LHCN-M2 (cell line): ENCODE results near the gene POLH. TPM values are rescaled to one million over a fixed set of nuclear protein-coding genes. Genes with fewer than 3 reads are reported as not detected.
A peak's percentile ranks its signal among the peaks of the same experiment; 100 is the strongest.
"Not testable (repeated sequence)": the region's sequence is repeated elsewhere in the genome, so short reads cannot be mapped to it uniquely, and the experiment has no call there.

ENCODE experiments used
- DNase-seq: peaks from one replicate; pipeline ENCODE4 v3.0.0-alpha.2; 2012; ENCODE audit warnings: low read depth
- polyA plus RNA-seq: library from polyadenylated mRNA; unstranded; fragments of >200 nt; gene quantifications from one replicate; pipeline ENCODE4 v1.2.1, GENCODE V29; 2012; ENCODE audit warnings: missing spikeins
- total RNA-seq: library from RNA; depleted of rRNA; stranded (reverse); fragments of >200 nt; gene quantifications from 2 replicates; pipeline ENCODE4 v1.2.3, GENCODE V29; 2014; rRNA removed

Gene POLH
- 45.9 and 71.0 TPM in 2 replicates for total RNA-seq
- polyA plus RNA-seq = 24.3 TPM

DNA sequence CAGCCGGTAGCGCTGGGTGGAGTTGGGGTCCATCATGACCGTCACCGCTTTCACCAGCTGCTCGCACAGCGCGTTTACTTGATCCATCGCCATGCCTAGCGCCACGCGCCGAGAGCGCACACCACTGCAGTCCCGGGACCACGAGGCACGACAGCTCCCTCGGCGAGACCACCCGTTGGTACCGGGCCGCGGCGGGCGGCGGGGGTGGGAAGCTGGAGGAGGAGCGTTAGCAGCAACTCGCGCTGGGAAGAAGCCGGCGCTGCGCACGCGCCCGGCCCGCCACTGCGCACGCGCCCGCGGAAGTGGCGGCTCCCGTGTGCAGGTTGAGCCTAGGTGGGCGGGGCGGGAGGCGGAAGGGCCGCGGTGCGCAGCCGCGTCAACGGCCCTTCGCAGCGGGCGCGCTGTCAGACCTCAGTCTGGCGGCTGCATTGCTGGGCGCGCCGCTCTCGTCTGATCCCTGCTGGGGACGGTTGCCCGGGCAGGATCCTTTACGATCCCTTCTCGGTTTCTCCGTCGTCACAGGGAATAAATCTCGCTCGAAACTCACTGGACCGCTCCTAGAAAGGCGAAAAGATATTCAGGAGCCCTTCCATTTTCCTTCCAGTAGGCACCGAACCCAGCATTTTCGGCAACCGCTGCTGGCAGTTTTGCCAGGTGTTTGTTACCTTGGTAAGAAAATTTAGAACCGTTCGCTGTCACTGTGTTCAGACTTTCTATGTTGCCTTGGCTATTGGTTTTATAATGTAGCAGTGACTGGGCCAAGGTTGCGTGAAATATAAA is at the start of gene POLH, which contains the start of gene XPO5:
Gene POLH, plus strand, starts transcription at position 414 of the 780 bp plus-strand sequence. CDS start 6,135 bp downstream, outside the sequence.
Gene XPO5, minus strand, starts transcription at position 267 of the 780 bp plus-strand sequence. Its CDS starts 174 bp downstream, at position 93.
- peak; percentile 88 for DNase-seq

DNA sequence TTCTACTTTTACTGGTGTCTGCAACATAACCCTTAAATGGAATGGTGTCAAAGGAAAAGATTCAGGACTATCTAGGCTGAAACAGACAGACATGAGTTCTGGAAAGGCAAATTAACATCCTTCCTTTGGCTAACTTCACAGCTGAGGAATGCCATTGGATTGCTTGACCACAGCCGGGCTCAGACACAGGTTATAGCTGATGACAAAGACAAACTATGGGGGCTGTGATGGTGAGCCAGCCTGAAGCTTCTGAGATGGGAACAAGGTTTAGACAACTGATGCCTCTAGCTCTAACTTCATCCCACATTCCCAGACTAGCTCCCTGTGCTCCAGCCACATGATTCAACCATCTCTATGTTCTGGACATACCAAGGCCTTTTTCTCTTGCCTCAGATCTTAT is 43.8 kb upstream of the POLH start:
- no peak for DNase-seq

- not testable (repeated sequence) for DNase-seq
These were observed 37.0 kb upstream of the POLH start for GRCh38 chr6:43538986-43539385.

DNA sequence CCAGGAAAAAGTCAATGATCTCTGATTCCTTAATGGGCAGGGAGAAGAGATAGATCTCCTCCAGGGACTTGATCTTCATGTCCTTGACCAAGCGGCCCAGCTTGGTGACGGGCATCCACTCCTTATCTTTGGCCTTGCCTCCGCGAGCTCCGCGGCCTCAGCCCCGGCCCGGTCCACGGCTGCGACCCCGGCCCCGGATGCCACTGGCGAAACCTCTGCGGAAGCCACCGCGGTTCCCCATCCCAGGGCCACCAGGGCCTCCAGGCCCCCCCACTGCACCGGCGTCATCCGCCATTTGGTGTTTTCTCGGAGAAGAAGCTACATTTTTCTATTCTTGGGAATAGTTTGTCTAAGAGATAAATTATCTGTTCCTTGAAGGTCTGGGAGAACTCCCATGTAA is 36.6 kb upstream of the POLH start:
- DNase-seq = not testable (repeated sequence)

DNA sequence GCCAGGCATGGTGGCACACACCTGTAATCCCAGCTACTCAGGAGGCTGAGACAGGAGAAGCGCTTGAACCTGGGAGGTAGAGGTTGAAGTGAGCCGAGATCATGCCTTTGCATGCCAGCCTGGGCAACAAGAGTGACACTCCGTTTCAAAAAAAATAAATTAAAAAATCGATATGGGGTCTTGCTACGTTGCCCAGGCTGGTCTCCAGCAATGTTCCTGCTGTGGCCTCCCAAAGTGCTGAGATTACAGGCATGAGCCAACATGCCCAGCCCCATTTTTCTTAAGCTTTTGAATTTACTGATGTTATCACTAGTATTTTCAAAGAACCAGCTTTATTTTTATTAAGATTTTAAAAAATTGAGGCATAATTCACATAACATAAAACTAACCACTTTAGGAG is 35.5 kb upstream of the POLH start:
- DNase-seq = no peak

DNA sequence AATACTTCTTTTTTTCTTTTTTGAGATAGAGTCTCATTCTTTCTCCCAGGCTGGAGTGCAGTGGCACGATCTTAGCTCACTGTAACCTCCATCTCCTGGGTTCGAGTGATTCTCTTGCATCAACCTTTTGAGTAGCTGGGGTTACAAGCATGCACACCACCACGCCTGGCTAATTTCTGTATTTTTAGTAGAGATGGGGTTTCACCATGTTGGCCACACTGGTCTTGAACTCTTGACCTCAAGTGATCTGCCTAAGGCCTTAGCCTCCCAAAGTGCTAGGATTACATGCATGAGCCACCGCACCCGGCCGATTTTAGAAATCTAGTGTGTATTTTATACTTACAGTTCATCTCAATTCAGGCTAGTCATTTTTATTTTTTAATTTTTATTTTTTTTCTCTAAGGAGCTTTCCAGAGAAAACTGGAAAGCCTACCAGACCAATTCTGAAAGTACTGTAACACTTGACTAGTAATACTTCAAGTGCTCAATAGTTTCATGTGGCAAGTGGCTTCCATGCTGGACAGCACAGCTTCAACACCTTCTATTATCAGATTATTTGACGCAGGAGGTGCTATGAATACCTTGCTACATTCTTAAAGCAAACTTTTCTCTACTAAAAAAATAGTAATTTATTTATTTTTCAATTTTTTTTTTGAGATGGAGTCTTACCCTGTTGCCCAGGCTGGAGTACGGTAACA is 34.1 kb upstream of the POLH start:
- DNase-seq = no peak

DNA sequence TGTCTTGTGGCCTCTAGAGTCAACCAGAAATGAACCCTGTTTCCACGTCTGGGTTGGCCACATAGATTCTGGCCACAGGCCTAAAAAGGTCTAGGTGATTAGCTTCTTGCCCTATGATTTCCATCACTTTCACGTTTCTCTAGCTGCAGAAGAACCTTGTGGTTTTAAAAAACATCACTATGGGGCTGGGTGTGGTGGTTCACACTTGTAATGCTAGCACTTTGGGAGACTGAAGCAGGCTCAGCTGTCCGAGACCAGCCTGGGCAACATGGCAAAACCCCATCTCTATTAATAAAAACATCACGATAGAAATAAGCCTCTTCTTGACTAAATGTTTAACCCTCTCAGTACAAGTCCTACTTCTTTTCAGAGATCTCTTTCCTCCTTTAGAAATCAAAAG is 31.5 kb upstream of the POLH start:
- no peak for DNase-seq

DNA sequence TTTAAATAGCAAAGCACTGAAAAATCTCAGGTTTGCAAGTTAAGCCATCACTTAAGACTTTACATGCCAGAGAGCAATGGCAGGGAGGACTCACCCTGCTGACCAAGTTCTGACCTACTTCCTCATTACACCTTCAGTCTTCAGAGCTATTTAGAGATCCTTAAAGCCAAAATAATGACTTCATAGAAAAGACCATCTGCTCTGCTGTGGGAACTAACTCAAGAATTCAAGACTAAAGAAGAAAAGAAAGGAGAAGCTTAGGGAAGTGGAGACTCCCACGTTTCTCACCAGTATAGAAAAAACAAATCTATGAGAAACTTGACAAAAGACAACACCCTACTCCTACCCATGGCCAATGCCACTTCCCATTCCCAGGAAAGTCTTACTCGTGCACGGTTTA is 28.8 kb upstream of the POLH start:
- no peak for DNase-seq

DNA sequence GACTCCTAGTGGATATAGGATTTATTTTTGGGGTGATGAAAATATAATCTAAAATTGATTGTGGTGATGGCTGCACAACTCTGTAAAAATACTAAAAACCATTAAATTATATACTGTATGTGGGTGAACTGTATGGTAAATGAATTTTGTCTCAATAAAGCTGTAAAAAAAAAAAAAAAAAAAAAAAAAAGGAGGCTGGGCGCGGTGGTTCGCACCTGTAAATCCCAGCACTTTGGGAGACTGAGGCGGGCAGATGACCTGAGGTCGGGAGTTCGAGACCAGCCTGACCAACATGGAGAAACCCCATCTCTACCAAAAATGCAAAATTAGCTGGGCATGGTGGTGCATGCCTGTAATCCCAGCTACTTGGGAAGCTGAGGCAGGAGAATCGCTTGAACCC is 18.4 kb upstream of the POLH start:
- DNase-seq = not testable (repeated sequence)

- DNase-seq = no peak
These were observed 16.7 kb upstream of the POLH start for GRCh38 chr6:43559328-43559727.

DNA sequence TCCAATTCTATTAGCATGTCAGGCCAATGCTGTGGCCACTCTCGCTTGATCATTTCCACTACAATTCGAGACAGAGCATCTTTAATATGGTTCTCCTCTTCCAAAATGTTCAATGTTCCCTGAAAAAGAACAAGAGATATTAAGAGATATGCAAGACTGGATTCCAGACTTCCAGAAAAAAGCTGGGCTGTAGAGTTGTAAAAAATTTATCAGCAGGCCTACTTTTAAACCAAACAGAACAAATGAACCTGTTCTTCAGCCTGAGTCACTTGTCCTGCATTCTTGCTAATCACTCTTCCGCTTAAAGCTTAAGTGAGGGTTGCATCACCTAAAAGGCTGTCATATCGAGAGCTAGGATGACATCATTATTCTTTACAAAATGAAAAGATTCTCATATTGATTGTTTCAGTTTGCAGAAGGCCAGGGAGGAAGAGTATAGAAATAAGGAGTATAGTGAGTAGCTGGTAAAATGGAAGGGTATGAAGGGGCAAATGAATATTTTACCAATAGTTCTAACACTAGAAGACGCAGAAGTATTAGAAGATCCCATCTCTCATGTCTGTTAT is 5.0 kb upstream of the POLH start:
- peak; percentile 14 for DNase-seq

DNA sequence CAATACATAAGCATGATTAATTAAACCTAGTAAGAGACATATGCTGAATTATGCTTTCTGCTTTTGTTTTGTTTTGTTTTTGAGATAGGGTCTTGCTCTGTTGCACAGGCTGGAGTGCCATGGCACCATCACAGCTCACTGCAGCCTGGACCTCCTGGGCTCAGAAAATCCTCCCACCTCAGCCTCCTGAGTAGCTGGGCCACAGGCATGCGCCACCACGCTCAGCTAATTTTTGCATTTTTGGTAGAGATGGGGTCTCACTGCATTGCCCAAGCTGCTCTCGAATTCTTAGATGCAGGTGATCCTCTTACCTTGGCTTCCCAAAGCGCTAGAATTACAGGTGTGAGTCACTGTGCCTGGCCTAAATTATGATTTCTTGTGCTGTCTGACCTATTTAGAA is 4.0 kb upstream of the POLH start:
- DNase-seq = no peak

DNA sequence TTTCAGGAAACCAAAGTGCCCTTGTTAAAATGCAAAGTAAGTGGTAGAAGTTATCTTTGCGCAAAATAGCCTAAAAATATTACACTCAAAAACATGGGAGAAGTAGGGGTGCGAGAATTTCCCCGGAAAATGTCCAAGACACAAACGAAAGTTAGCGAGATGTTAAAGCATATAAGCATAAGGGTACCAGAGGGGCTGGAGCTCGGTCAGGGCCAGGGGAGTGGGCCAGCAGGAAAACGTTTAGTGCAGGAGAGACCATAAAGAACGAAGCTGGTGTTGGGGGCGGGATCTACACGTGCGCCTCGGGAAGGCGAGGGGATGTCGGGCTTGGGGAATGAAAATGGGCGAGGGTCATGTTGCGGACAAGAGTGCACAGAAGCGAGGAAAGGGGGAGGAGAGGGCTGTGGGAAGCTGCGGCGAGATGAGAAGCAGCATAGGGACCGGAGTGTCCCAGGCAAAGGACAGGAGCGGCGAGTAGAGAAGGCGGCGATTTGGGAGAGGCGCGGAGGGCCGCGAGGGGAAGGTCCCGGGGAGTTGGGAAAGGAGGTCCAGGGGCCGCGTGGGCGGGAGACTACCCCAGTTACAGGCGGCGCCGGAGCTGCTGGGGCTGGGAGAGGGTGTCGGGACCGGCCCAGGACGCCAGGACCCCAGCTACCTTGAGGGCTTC is 747 bp upstream of the POLH start:
- DNase-seq = peak; percentile 13

GRCh38 chr6:43578748-43579147 is 2.8 kb downstream of the POLH start:
- DNase-seq = peak; percentile 10

- DNase-seq = peak; percentile 8
These were observed 3.2 kb downstream of the POLH start for GRCh38 chr6:43579171-43579570.

DNA sequence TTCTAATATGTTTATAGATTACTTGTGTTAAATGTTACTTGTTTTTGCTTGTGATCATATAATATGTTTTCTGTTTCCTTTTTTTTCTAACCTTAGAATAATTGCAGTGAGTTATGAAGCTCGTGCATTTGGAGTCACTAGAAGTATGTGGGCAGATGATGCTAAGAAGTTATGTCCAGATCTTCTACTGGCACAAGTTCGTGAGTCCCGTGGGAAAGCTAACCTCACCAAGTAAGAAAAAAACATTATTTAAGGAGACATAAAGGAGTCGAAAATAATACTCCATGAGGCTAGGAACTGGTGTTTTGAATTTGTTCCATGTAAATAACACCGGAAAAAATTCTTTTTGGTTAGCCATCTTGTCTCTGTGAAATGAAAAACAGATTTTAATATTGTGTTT is 6.9 kb downstream of the POLH start:
- peak; percentile 22 for DNase-seq

DNA sequence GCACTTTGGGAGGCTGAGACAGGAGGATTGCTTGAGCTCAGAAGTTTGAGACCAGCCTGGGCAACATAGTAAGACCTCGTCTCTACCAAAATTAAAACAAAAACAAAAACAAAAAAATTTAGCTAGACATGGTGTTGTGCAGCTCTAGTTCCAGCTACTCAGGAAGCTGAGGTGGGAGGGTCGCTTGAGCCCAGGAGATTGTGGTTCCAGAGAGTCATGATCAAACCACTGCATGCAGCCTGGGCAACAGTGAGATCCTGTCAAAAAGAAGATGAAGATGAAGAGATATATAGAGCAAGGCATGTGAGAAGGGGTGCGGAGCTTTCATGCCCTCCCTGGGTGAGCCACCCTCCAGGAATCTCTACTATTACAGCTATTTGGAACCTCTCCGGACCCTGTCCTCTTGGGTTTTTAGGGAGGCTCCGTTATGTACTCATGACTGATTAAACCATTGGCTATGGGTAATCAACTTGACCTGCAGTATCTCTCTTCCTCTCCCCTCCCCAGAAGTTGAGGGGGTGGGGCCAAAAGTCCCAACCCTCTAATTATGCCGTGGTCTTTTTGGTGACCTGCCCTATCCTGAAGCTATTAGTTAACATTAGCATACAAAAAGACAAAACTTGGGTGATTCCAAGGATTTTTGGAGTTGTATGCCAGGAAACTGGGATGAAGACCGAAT is 9.0 kb downstream of the POLH start:
- peak; percentile 50 for DNase-seq

- DNase-seq = no peak
These were observed 12.2 kb downstream of the POLH start for GRCh38 chr6:43588194-43588593.

- DNase-seq = not testable (repeated sequence)
These were observed 13.6 kb downstream of the POLH start for GRCh38 chr6:43589564-43589963.

DNA sequence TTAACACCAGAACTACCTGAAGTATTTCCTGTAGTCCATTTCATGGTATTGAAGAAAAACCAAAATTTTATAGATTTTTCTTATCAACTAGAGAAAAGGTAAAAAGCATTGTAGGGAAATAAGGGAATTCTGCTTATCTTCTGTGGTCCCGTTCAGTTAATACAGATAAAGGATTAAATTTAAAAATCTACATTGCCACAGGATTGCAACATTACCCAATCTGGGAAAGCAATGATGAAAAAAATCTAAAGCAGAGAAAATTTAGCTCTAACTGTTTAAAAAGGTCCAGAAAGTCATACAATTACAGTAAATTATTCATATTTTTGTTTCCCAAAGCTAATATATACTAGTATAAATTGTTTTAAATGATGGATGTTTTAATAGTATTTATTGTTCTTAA is 18.0 kb downstream of the POLH start:
- DNase-seq = no peak

DNA sequence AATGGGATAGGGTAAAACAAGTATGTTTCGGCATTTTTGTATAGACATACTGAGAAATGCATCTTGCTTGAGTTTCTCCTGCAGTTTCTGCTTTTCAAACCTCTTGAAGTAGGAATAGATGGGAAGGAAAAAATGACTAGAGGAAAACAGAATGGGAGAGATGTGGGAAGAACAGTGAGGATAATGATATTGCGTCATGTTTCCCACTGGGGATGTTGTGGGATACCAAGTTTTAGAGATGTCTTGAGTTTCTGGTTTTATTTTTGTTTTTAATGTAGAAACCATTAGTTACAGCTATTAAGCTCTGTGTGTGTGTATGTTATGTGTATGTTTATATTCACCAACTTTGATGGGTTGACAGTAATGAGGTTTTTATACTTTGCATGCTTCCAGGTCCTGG is 24.6 kb downstream of the POLH start:
- DNase-seq = no peak
